Type B pancreatic cell (in vitro differentiated cells): Measurements from ENCODE around the gene PBXIP1. TPM values are rescaled to one million over a fixed set of nuclear protein-coding genes. Genes with fewer than 3 reads are reported as not detected.

Experiments
- DNase-seq: peaks from one replicate; pipeline ENCODE4 v3.0.0; 2021; ENCODE audit warnings: mixed read lengths; ENCODE audit not compliant: unreplicated experiment; ENCODE audit errors: extremely low spot score
- H3K27ac Mint-ChIP-seq: 2 replicates; pipeline ENCODE4 v1.8.0; 2021; ENCODE audit warnings: mild to moderate bottlenecking, mixed read lengths
- H3K27me3 Mint-ChIP-seq: 2 replicates; pipeline ENCODE4 v1.8.0; 2021; ENCODE audit warnings: mixed read lengths
- H3K36me3 Mint-ChIP-seq: 2 replicates; pipeline ENCODE4 v1.8.0; 2021; ENCODE audit warnings: mixed read lengths
- H3K4me1 Mint-ChIP-seq: one replicate; pipeline ENCODE4 v1.8.0; 2021; ENCODE audit warnings: mixed read lengths; ENCODE audit not compliant: unreplicated experiment
- H3K4me3 Mint-ChIP-seq: 2 replicates; pipeline ENCODE4 v1.8.0; 2021; ENCODE audit warnings: mild to moderate bottlenecking, mixed read lengths
- H3K9me3 Mint-ChIP-seq: 2 replicates; pipeline ENCODE4 v1.8.0; 2021; ENCODE audit warnings: mixed read lengths
- CTCF ChIP-seq: fragments of 200-600 bp; sonication (generic); conservative IDR thresholded peaks from 2 replicates; pipeline ENCODE4 v1.5.0; 2021; ENCODE audit warnings: antibody characterized with exemption, mild to moderate bottlenecking
- total RNA-seq: library from RNA; stranded (reverse); gene quantifications from 2 replicates; pipeline ENCODE4 v1.2.1, GENCODE V29; 2021; ENCODE audit warnings: low replicate concordance

PBXIP1 gene
- total RNA-seq, 1 donor from 2014 or later, result 57.3 TPM

GRCh38 chr1:154975409-154976059 lies 19.6 kb upstream of the PBXIP1 start:
- peaks cover 4% of the 10 kb centered on the region for H3K36me3 Mint-ChIP-seq
- H3K9me3 Mint-ChIP-seq, result no peaks in the 10 kb centered on the region
- H3K27me3 Mint-ChIP-seq, result no peaks in the 10 kb centered on the region
- DNase-seq, result no peak
- TF ChIP-seq CTCF, result no peak
- no peak overlapping the region for H3K27ac Mint-ChIP-seq
- peaks cover 29% of the 10 kb centered on the region for H3K4me1 Mint-ChIP-seq
- H3K4me3 Mint-ChIP-seq, result no peak overlapping the region

DNA sequence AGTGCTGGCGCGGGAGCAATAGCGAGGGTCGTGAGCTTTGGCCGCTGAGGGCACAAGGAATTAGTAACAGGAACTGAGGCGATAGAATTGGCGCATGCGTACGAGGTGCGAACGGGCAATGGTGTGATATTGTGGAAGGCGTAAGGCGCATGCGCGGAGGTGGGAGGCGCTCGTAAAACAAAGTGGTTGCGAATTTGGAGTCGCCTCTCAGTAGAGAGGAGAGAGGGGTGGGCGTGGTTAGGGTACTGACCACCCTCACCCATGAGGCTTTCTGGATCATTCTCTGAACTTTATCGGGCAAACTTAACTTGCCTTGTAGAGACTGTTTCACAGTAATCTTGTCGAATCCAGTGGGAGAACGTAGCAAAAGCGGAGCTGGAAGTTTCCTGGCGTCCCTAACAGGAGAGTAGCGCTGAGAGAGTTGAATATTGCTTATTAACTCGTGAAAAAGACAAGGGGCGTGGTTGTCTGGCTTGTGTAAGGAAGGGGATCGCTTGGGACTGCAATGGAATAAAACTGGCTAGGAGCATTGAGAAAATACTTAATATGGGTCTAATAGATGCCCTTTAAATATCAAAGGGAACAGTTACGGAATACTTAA lies 19.0 kb upstream of the PBXIP1 start:
- Mint-ChIP-seq H3K4me1 (peaks cover 29% of the 10 kb centered on the region), H3K27ac (no peak overlapping the region), H3K4me3 (no peak overlapping the region), H3K36me3 (peaks cover 4% of the 10 kb centered on the region), H3K27me3 (no peaks in the 10 kb centered on the region), H3K9me3 (no peaks in the 10 kb centered on the region)
- TF ChIP-seq CTCF, result no peak
- DNase-seq, result peak; percentile 94

GRCh38 chr1:154974102-154974807 lies 18.4 kb upstream of the PBXIP1 start, which contains the start of gene CKS1B:
Gene CKS1B (plus strand): TSS chr1:154974681. CDS start chr1:154974746, 65 bp downstream.
- H3K4me1 Mint-ChIP-seq, result peaks cover 33% of the 10 kb centered on the region
- TF ChIP-seq CTCF, result no peak
- peak; percentile 96 for DNase-seq
- no peak within 1 kb of the TSS for H3K4me3 Mint-ChIP-seq
- no peaks in the 10 kb centered on the region for H3K9me3 Mint-ChIP-seq
- H3K27me3 Mint-ChIP-seq, result no peaks in the 10 kb centered on the region
- H3K27ac Mint-ChIP-seq, result no peak within 1 kb of the TSS
- H3K36me3 Mint-ChIP-seq, result peaks cover under 1% of the 10 kb centered on the region

DNA sequence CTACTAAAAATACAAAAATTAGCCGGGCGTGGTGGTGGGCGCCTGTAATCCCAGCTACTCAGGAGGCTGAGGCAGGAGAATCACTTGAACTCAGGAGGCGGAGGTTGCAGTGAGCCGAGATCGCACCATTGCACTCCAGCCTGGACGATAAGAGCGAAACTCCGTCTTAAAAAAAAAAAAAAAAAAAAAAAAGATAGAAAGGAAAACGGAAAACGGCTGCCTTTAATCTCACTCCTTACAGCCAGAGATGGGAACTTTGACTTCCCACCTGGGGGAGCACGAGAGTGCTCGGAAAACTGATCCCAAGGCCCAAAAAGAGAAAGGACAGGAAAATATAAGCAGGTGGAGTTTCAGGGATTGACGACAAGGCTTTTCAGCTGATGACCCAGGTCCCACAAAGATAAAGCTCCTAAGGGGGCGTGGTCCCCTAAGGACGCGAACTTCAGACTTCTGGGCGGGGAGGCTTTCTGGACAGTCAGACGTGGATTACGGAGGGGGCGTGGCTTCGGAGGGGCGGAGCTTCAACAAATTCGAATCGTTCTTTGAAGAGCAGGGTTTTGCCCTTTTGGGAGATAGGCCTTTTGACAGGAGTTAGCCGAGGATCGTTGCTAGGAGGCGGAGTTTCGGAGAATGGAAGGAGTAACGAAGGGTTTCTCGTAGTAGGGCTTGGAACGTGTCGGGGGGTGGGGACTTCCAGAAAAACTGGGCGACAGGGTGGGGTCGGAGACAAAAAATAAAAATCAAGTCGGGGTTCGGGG lies 17.6 kb upstream of the PBXIP1 start:
- Mint-ChIP-seq H3K36me3 (peaks cover 3% of the 10 kb centered on the region), H3K27me3 (no peaks in the 10 kb centered on the region), H3K4me3 (peak overlapping the region; percentile 83), H3K4me1 (peaks cover 37% of the 10 kb centered on the region), H3K9me3 (no peaks in the 10 kb centered on the region), H3K27ac (no peak overlapping the region)
- peak; percentile 35 for TF ChIP-seq CTCF
- peak; percentile 94 for DNase-seq

GRCh38 chr1:154972517-154973343 lies 16.8 kb upstream of the PBXIP1 start:
- Mint-ChIP-seq H3K4me3 (peak overlapping the region; percentile 83), H3K36me3 (peaks cover 7% of the 10 kb centered on the region), H3K9me3 (no peaks in the 10 kb centered on the region), H3K4me1 (peaks cover 42% of the 10 kb centered on the region), H3K27ac (no peak overlapping the region), H3K27me3 (no peaks in the 10 kb centered on the region)
- no peak for DNase-seq
- no peak for TF ChIP-seq CTCF
